Measurements from ENCODE around the gene CADPS.

GRCh38 chr3:62379321-62379798, 495.9 kb downstream of the CADPS start:
- TF ChIP-seq CTCF (IDR thresholded peaks at IDR 0.05) (no peak), POLR2AphosphoS5 (IDR thresholded peaks at IDR 0.05) (no peak)

All from sigmoid colon (tissue), 4 donors.